ENCODE results near the gene SCLY.

SCLY gene

DNA sequence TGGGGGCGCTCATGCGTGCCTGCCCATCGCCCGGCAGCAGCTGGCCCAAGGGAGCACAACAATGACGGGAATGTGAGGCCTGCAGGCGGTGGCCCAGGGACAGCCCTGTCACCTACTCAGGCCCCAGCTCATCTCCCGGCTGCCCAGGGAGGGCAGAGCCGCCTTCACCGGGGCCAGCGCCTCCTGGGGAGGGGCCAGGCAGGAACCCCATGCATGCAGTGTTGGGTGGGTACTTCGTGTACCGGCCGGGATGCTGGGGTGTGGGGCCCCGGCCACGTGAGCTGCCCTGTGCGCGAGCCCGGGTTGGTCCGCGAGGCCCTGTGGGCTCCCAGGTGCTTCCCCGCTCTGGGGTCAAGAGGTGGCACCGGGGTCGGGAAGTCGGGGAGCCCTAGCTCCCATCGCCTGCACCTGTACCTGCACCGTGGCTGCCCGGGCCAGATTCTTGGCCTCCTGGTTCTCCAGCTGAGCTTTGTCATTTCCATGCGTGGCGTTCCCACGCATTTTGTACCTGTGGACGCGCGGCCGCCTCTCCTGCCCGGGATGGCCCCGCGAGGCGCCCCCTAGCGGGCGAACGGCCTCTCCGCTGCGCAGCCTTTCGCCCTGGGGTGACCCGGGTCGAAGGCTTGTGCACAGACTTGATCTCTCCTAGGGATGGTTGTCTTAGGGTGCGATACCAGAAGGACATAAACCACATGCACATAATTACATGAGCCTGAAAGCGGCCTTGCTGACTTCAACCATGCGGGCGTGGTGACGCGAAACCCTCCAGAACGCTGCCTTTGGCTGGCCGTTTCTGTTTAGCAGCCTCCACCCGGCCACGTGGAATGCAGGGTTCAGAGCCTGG, 78.6 kb downstream of the SCLY start:
- no peak for DNase-seq (ENCODE audit: low read depth, low spot score)

DNA sequence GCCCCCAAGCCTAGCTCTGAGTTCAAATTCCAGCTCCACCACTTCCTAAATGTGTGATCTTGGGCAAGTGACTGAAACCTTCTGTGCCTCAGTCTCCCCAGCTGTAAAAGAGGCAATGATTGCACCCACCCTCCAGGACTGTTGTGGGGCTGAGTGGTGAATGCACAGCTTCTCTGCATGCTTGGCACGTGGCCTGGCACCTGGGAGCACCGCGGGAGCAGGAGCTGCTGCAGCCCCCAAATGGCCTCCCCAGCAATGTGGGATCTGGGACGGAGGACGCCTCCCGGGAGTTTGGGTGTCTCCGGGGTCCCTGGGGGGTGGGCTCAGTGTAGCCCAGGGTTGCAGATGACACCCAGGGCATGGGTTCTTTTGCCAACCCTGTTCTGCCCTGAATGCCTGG, 79.2 kb downstream of the SCLY start:
- DNase-seq (ENCODE audit: low read depth, low spot score): no peak

DNA sequence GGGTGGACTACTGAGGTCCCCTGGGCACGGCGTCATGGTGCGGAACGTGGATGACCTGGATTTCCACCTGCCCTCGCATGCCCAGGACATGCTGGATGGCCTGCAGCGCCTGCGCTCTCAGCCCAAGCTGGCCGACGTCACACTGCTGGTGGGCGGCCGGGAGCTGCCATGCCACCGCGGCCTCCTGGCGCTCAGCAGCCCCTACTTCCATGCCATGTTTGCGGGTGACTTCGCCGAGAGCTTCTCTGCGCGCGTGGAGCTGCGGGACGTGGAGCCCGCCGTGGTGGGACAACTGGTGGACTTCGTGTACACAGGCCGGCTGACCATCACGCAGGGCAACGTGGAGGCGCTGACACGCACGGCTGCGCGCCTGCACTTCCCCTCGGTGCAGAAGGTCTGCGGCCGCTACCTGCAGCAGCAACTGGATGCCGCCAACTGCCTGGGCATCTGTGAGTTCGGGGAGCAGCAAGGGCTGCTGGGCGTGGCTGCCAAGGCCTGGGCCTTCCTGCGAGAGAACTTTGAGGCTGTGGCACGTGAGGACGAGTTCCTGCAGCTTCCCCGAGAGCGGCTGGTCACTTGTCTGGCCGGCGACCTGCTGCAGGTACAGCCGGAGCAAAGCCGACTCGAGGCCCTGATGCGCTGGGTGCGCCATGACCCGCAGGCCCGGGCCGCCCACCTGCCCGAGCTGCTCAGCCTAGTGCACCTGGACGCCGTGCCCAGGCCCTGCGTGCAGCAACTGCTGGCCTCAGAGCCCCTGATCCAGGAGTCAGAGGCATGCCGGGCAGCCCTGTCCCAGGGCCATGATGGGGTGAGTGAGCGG, 80.1 kb downstream of the SCLY start:
- no peak for DNase-seq (ENCODE audit: low read depth, low spot score)

DNA sequence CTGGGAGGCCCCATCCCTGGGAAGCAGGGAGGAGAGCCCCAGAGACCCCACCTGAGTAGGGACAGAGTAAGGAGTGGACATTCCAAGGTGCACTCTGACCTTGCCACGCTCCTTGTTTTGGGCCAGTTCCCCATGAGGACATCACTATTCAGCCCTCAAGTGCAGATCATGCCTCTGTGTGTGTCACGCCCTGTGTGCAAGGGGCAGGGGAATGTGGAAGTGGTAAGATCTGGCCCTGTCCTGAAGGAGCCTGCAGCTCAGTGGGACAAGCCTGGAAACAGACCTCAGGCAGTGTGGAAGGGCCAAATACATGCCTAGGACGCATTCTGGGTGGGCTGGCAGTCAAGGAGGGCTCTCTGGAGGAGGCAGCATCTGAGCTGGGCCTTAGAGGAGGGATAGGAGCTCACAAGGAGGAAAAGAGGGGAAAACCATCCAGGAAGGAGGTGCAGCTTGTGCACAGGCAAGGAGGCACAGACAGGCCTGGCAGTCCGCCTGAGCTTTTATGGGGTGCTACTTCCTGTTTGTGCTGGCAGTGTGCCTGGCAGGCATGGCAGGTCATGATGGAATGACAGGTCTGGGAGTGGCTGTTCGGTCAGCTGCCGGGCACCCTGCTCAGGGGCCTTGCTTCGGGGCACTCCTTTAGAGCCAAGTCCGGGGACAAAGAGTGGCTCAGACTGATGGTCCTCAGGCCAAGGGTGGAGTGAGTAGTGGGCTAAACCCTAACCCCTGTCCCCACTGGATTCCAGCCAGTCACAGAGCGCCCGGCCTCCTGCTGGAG, 80.9 kb downstream of the SCLY start:
- DNase-seq (ENCODE audit: low read depth, low spot score): no peak

DNA sequence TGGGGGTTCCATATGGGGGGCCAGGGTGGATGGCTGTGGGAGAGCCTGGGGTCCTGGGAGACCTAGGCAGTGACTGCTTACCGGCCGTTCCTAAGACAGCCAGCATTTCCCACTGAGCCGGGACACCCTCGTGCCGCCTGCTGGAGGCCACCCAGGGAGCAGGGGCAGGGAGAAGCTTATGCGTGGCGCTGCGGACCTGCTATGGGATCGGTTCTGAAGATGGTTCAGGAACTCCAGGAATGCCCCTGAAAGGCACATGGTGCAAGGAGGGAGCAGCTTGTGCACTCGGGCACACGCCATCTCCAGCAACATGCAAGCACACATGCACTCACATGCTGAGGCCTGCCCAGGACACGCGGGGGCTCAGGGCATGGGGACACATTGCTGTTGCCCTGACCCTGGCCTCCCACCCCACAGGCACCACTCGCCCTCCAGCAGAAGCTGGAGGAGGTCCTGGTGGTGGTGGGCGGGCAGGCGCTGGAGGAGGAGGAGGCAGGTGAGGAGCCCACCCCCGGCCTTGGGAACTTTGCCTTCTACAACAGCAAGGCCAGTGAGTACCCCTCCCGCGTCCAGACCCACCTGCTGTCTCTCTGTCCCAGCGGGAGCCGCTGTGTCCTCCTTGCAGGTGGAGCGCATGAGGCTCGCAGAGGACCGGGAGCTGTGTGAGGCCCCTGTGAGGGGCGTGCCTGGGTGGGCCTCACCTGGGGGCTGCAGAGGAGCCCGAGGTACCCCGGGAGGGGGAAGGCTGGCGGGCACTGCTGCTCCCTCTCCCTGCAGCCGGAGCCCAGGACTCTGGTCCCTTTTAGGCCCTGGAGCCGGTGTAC, 81.8 kb downstream of the SCLY start:
- no peak for DNase-seq (ENCODE audit: low read depth, low spot score)

DNA sequence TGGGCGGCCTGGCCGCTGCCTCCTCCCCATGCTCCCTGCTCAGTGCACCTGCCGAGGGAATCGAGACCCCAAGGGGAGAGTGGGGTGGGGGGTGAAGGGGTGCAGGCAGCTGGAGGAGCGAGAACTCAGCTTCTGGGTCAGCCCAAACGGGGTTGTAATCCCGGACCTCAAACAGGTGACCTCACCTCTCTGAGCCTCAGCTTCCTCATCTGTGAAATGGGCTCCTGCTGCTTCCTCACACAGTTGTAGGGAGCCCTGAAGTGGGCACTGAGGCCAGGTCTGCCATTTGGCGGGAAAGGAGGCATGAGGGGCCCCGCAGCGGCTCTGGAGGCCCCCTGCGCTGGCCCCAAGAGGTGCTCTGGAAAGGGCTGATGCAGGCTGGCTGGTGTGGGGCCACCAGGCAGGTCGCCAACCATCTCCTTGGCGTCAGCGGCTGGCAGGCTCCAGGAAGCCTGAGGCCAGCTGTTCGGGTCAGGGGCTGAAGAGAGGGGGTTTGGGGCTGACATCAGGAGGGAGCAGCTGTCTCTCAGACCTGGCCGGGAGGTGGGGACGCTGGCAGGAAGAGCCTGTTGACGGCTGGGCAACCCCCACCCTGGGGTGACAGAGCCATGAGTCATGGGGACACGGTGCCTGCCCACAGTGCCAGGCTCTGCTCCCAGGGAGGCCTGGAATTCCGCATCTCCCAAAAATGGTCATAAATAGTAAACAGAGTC, 82.6 kb downstream of the SCLY start:
- DNase-seq (ENCODE audit: low read depth, low spot score): no peak

DNA sequence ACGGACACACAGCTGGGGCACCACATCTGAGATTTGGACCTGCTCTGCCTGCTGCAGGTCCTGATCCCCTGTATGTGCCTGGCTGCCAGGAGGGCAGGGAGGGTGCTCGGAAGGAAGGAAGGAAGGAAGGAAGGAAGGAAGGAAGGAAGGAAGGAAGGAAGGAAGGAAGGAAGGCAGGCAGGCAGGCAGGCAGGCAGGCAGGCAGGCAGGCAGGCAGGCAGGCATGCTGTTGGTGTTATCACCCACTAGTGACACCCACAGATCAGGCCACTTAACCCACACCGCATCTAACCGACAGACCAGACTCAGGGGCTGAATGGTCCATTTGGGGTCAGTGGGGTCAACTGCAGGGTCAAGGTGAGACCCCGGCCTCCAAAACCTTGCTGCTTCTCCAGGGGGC, 83.5 kb downstream of the SCLY start:
- no peak for DNase-seq (ENCODE audit: low read depth, low spot score)

DNA sequence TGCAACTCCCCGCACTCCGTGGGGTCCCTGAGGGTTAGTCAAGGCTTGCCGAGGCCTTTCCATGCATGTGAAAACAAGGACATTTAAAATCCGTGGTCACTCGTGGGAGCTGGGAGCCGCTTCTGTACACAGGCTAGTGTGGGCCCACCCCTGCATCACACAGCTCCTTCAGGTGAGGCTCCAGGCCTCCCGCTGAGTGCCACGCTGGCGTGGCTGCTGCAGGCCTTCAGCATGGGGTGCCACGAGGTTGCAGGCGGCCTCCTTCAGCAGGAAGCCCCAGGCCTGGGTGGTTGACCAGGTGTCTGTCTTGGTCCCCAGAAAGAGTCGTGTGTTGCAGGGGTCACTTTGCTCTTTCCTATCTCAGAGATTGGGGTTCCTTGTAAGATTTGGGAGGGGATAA, 84.2 kb downstream of the SCLY start:
- no peak for DNase-seq (ENCODE audit: low read depth, low spot score)

DNA sequence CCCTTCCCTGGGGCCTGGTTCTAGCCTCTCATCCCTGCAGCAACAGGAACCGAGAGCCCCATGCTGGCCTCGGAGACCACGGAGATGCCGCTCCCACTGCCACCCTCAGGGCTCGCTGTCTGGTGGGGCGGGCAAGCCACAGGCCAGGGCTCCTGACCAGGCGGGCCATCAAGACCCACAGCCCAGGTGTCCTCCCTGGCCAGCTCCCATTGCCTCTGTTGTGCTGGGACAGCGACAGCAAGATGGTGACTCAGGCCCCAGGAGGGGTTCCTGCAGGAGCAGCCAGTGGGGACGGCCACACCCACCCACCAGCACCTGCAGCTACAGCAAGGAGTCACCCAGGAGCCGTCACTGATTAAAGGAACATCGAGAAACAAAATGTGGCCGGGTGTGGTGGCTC, 85.0 kb downstream of the SCLY start:
- no peak for DNase-seq (ENCODE audit: low read depth, low spot score)

DNA sequence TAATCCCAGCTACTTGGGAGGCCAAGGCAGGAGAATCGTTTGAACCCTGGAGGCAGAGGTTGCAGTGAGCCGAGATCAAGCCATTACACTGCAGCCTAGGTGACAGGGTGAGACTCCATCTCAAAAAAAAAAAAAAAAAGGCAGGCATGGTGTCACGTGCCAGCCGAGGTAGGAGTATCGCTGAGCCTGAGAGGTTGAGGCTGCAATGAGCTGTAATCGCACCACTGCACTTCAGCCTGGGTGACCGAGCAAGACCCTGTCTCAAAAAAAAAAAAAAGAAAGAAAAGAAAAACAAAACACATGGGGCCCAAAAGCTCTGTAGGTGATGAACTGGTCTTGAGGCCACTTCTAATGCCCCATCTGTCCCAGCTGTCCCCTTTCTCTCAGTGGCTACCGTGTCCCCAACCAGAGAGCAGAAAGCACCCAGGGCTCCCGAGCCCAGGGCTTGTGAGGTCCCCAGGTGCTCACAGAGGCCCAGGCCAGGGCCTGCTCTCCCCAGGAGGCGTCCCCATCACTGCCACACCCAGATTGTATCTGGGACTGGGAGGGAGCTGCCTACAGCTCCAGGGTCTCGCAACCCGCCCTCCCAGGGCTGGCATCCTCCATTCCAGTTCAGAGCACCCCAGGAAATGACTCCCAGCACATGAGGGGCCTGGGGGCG, 86.2 kb downstream of the SCLY start:
- no peak for DNase-seq (ENCODE audit: low read depth, low spot score)

DNA sequence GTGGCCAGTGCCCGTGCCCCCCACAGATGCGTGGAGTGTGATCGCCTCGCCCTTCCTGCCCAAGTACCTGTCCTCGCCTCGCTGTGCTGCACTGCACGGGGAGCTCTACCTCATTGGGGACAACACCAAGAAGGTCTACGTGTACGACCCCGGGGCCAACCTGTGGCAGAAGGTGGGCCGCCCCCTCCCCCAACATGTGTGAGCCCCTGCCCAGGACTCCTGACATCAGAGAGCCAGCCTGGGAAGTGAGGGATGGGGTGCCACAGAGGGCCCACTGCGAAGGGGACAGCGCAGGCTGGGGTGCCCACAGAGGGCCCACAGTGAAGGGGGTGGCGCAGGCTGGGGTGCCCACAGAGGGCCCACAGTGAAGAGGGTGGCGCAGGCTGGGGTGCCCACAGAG, 88.2 kb downstream of the SCLY start:
- DNase-seq (ENCODE audit: low read depth, low spot score): no peak
